ENCODE measurements around the gene PIGA.
"Not testable (repeated sequence)": the region's sequence is repeated elsewhere in the genome, so short reads cannot be mapped to it uniquely, and the experiment has no call there.

Gene PIGA

DNA sequence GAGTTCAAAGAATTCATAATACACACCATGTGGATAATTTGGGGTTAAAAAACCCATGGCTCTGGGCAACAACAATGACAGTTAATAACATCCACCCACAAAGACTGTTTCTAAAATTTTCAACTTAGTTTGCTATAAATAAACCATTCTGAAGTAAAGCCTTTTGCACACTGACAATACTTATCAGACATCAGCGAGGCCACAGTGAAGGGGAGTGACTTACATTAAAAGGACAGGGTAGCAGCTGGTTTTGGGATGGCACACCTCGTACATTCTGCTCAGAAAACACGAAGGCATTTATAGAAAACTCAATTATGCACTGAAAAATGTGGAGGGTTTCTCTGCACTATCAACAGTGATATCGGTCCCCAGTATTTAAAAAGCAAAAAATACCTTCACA is 15.0 kb downstream of the PIGA start:
- DNase-seq: no peak

DNA sequence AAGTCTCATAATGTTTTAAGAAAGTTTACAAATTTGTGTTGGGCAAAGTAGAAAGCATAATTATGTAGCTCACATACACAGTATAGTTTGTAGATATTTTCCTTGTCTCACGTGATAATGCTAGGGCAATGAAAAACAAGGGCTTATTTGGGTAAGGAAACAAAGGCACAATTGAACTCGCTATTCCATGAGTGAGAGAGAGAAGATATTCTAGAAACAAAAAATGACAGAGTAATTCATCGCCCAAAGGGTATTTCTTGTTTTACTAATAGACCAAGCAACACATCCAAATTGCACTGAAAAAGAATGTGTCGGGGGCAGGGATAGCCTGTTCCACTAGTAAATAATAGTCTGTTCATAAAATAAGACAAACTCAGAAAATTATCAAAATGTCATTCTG is 16.2 kb downstream of the PIGA start:
- no peak for DNase-seq

DNA sequence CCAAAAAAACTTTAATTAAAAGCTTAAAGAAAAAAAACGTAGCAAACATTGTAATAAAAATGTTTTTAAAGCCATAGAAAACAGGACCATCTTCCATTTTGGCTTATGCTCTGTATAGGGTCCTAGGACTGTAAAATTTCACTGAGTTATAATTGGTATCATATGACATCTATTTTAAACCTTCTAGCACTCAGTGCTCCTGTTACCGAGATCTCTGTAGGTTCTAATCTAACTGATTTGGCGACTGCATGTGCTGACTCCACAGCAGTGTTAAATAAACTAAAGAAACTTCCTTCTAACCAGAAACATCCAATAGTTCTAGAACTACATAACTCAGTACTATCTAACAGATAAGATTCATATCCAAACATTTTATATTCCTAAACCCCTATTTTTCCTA is 19.8 kb downstream of the PIGA start, which contains the start of gene ASB11:
Gene ASB11 (minus strand): TSS at position 132 of the 400 bp plus-strand sequence. CDS start 35 bp downstream, at position 97.
- DNase-seq: no peak

DNA sequence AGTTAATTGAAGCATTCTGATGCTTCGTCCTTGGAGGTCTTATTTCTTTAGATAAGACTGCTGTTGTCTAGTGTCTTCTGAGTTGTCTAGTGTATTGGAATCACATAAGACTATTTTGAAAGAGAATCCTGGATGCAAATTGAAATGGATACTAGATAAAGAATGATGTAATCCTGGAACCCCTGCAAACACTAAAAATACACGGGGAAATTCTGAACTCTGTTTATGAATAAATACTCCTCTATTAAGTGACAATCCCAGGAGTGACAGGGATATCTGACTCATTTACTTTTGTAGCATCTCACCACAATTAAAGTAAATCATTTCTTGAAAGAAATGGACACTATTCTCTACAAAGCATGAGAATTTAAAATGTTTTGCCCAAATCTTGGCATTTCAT is 20.9 kb downstream of the PIGA start:
- DNase-seq: no peak

DNA sequence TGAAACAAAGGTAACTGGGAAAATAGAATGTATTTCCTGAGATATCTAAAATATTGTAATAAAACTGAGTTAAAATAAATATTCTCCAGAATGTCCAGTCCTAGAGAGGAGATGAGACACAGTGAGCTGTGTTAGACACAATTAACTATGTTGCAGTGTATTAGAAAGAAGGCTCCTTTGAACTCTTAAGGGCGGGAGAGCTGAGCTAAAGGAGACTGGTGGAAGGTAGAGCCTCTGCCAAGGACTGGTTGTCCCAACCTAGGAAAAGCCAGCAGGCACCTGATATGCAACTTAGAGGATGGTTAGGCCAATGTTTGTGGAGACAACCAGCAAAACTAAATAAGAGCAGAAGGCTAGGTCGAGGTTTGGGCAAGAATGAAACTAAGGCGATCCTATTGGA is 24.2 kb downstream of the PIGA start:
- no peak for DNase-seq

DNA sequence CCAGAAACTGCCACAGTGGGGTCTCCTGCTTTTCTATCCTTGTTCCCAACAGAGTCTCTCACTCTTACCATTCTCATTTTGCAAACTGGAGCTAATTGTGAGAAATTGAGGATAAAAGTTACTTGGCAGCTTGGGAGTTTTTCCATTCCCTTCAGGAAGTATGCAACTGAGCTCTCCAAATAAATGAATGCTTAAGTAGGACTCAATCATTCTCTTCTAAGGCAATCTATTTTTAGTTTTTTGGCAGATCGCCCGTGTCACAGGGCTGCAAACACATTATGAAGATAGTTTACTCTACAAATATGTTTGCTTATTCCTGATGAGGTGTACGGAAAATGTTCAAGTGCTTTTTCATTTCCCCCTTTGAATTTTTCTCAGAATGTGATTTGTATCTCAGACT is 25.2 kb downstream of the PIGA start:
- no peak for DNase-seq

DNA sequence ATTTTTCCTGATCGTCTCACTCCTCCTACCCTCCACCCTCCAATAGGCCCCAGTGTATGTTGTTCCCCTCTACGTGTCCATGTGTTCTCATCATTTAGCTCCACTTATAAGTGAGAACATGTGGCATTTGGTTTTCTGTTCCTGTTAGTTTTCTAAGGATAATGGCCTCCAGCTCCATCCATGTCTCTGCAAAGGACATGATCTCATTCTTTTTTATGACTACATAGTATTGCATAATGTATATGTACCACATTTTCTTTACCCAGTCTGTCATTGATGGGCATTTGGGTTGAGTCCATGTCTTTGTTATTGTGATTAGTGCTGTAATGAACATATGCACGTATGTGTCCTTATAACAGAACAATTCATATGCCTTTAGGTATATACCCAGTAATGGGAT is 29.4 kb downstream of the PIGA start:
- not testable (repeated sequence) for DNase-seq

DNA sequence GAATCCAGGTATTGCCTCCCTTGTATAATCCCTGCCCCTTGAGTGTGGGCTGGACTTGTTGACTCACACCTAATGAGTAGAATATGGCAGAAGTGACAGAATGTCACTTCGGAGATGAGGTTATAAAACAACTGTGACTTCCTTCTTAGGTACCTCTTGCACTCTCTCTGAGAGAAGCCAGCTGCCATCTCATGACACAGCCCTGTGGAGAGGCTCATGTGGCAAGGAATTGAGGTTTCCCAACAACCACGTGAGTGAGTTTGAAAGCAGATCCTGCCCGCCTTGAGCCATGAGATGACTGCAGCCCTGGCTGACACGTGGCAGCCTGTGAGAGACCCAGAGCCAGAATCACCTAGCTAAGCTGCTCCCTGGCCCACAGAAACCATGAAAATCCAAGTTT is 33.4 kb downstream of the PIGA start:
- DNase-seq: peak; percentile 32 to 50

DNA sequence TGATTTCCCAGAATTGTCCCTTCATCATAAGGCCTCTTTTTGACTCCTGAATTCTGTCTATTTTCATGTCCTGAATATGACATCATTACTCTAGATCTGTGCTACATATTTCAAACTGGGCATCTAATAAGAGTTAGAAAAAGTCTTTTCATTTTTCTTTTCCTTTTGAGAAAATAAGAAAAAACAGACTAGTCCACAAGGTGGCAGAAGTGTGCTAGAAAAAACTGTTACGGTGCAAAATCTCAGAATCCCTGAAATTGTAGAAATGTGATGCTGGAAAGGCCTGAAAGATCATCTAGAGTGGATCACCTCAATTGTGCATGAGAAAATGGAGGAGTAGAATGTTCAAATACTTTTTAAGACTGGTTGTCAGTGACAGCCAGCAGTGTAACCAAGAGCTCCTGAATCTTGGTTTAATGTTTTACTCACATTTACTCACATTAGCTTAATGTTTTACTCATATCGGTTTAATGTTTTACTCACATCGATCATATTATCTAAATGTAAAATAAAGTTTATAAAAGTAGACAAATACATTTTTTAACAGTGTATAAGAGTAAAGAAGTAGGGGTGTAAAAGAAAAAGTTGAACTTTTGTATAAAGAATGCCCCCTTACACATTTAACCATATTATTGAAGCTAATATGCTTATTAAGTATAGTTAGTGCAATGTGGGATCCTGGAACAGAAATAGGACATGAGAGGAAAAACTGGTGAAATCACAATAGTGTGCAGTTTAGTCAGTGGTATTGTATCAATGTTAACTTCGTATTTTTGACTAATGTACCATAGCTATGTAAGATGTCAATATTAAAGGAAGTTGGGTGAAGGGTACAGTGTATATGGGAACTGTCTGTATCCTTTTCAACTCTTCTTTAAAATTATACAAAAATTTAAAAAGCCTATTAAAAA is 35.1 kb downstream of the PIGA start:
- DNase-seq: no peak

DNA sequence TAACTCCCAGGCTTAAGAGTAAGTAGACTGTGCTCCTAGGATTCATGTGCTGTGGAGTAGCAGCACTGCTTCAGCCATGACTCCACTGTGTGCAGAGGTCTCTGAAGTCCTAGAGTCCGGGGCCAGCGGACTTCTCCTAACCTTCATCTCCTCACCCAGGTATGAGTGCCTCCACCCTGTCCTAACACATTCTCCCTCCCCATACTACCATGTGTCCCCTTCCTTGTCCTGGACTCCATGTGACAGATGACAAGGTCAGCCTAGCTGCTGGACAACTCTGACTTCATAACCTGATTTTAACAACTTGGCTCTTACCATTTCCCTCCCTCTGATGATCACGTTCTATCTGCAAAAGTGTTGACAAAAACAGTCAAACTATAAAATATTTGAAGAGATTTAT is 36.5 kb downstream of the PIGA start:
- DNase-seq: no peak

DNA sequence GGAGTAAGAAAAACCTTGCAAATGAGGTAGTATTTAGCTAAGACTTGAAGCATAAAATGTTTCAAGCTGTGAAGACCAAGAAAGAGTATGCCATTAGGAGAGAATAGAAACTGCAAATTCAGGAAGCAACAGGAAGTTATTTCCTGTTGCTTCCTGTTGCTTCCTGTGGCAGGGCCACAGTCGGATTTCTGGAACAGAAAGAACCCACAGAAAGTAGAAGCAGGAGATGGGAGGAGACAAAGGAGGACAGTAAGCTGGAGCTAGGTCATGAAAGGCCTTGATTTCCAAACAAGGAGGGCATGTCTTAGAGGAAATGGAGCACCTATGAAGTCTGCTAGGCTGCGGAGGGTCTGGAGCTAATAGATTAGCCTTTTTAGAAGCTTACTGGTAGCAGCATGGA is 37.1 kb downstream of the PIGA start:
- DNase-seq: no peak

DNA sequence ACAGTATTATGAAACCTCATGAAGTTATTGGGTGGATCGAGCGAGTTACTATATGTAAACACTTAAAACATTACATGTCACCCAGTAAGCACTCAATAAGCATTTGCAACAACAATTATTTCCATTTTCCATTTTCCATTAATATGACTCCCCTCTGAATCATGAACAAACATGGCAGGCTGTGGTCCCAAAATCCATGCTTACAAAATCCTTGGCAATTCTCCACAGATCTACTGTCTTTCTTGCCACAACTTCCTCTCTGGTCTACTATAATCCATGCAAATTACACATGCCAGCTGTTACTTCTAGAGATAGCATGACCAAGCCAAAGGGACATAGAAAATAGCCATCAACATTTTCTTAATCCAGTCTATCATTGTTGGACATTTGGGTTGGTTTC is 41.9 kb downstream of the PIGA start:
- no peak for DNase-seq

DNA sequence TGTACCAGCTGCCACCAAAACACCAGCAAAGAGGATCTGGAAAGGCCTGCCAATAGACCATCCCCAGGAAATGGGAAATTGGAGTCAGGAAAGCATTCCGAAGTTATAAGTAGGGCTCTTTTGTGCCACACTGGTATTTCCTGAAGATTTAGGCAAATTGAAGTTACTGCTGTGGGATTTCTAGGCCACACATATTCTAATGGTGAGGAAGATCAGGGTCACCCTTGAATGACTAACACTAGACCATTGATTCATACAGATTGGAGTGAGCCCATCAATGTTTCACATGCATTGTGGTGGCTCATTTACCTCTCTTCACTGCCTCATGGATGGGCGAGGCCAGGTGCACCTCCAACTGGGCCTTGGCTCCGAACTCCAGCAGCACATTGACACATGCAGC is 42.5 kb downstream of the PIGA start:
- DNase-seq: no peak

DNA sequence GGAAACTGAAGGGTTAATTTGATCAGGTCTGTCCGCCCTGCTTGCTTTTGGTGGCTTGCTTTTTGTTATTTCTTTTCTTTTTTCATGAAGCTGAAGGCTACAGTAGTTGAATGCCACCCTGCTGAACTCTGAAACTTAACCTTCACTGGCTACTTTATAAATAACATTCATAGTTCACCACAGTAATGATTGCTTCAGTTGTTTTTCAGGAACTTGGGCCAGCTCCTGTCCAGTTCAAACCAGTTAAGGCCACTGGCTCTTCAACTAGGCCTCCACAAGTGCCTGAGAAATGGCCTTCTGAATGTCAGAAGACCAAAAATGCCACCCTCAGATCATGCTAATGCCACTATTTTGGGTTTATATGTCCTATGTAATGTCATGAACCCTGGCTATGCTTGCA is 57.7 kb downstream of the PIGA start:
- DNase-seq: no peak

DNA sequence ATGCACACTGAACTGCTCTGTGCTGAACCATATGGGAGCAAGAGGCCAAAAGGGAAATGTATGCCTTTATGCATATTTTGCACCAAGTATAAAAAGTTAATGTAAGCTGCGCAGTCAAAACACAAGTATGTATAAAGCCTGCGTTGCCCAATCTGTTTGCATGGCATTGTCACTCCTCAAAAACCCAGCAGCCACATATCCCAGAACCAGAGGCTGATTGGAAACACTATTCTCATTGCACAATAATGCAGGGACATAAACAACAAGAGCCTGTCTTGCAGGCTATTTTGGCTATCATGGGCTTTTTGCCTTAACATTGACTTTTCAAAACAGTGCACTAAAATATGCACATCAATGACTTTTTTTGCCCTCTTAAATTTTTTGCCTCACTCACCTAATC is 60.4 kb downstream of the PIGA start:
- DNase-seq: no peak

DNA sequence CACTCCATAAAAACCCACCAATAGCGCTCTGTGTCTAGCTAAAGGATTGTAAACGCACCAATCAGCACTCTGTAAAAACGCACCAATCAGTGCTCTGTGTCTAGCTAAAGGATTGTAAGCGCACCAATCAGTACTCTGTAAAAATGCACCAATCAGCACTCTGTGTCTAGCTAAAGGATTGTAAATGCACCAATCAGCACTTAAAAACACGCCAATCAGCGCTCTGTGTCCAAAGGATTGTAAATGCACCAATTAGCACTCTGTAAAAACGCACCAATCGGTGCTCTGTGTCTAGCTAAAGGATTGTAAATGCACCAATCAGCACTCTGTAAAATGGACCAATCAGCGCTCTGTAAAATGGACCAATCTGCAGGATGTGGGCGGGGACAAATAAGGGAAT is 62.0 kb downstream of the PIGA start:
- DNase-seq: not testable (repeated sequence)

DNA sequence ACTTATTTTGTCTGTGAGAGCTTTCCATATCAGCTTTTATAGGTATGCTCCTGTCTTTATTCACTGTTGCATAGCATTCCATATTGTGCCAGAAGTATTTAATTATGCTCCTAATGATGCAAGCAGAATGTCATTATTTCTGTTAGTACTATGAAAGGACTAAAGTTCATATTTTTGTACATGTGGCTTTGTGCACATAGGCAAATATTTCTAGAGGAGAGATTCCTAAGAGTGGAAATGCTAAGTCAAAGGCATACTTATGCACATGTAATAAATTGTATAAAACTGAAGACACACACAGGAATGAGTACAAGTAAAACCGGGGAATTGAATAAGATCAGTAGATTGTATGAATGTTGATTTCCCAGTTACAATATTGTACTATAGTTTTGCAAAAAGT is 63.6 kb downstream of the PIGA start:
- DNase-seq: no peak

DNA sequence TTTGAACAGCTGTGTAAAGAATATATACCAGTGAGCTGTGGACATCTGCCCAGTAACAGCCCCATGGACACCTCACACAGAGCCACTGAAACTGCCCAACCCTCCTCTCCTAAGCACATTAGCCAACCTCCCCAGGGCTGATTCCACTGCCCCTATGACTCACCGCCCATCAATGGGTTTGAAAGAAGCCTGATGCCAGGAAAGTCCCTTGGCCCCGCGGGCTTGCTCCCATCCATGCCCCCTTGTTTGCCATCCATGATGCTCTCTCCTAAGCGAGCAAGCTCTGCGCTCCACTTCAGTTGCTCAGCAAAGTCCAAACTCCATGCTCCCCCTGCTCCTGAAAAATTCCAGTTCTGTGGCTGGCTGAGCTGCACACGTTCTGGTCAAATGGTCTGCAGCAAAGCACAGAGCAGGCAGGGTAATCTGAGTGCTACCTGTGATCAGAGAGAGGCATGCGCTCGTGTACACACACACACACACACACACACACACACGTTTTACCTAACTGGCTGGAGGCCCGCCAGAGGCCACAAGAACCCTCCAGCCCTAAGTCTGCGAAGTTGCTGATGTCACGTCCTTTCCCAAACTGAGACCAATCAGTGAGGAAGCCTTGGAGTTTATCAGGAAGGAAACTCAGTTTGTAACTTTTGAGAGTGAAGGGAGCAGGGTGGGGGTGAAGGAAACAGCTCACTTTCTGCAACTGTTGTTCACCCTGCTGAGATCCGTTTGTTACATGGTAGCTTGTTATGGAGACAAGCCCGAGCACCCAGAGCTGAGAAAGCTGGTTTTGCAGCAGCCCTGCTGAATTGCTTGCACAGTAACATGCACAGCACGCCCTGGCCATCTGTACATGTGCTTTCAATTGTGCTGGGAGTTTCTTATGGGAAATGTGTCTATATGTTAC is 65.5 kb downstream of the PIGA start, which contains the start of gene ASB9:
Gene ASB9 (minus strand): TSS at position 466 of the 904 bp plus-strand sequence. CDS start 209 bp downstream, at position 257.
- DNase-seq: peak; percentile 21 to 25
